Lower leg skin (tissue), 3 donors: ENCODE data around the gene ADGRL1.

Source experiments
- POLR2A ChIP-seq, 2 donors: fragments of 450-650 bp; IDR thresholded peaks; one replicate each; pipeline ENCODE4 v1.6.1; 2016 to 2017; ENCODE audit warnings: antibody characterized with exemption in 2 of 2, mild to moderate bottlenecking in 1 of 2, moderate library complexity in 1 of 2
- TF ChIP-seq, protein P1 (sequence below), 3 donors: fragments of 450-650 bp; IDR thresholded peaks; one replicate each; pipeline ENCODE4 v1.5.1; 2016; ENCODE audit warnings: antibody characterized with exemption in 3 of 3, mild to moderate bottlenecking in 3 of 3, moderate library complexity in 2 of 3

DNA sequence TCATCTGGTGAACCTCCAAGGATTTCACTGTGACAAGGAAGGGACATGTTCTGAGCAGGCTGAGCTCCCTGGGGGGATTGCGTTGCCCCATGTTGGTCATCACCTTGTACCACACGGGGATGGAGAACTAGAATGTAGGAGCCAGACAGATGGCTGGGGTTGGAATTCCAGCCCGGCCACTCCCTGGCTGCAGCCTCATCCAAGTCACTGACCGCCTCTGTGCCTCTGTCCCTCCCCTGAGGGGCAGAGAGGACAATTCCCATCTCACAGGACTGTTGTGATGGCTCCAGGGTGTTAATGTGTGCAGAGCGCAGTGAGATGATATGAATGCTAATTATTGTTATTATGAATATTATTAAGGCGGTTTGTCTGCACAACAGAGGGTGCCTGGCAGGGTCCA is 24.1 kb downstream of the ADGRL1 start:
- TF ChIP-seq, protein P1, sequence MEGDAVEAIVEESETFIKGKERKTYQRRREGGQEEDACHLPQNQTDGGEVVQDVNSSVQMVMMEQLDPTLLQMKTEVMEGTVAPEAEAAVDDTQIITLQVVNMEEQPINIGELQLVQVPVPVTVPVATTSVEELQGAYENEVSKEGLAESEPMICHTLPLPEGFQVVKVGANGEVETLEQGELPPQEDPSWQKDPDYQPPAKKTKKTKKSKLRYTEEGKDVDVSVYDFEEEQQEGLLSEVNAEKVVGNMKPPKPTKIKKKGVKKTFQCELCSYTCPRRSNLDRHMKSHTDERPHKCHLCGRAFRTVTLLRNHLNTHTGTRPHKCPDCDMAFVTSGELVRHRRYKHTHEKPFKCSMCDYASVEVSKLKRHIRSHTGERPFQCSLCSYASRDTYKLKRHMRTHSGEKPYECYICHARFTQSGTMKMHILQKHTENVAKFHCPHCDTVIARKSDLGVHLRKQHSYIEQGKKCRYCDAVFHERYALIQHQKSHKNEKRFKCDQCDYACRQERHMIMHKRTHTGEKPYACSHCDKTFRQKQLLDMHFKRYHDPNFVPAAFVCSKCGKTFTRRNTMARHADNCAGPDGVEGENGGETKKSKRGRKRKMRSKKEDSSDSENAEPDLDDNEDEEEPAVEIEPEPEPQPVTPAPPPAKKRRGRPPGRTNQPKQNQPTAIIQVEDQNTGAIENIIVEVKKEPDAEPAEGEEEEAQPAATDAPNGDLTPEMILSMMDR (IDR thresholded peaks at IDR 0.05): no peak
- no peak for TF ChIP-seq POLR2A (IDR thresholded peaks at IDR 0.05)
